Vagina (tissue), 2 donors: ENCODE results near the gene LIG1. TPM values are rescaled to one million over a fixed set of nuclear protein-coding genes. Genes with fewer than 3 reads are reported as not detected.
"Not testable (repeated sequence)": the region's sequence is repeated elsewhere in the genome, so short reads cannot be mapped to it uniquely, and the experiment has no call there.

Source experiments
- DNase-seq, 2 donors: peaks; one replicate each; pipeline ENCODE4 v3.0.0-alpha.2; 2017; ENCODE audit errors: extremely low spot score in 2 of 2
- H3K27ac ChIP-seq: fragments of 200-600 bp; sonication (generic); one replicate; pipeline ENCODE4 v1.5.1; 2019
- H3K27me3 ChIP-seq: fragments of 200-600 bp; sonication (generic); one replicate; pipeline ENCODE4 v1.5.1; 2019
- H3K36me3 ChIP-seq, 2 donors: fragments of 200-600 bp; sonication (generic); one replicate each; pipeline ENCODE4 v1.5.1; 2017 to 2019
- H3K4me1 ChIP-seq: fragments of 200-600 bp; sonication (generic); one replicate; pipeline ENCODE4 v1.5.1; 2019
- H3K4me3 ChIP-seq, 2 donors: fragments of 200-600 bp; sonication (generic); 1 replicate in 1 of 2; 2 replicates in 1 of 2; pipeline ENCODE4 v1.5.1; 2016 to 2019
- H3K9me3 ChIP-seq: fragments of 200-600 bp; sonication (generic); one replicate; pipeline ENCODE4 v1.5.1; 2019
- POLR2A ChIP-seq, 2 donors: fragments of 450-650 bp; IDR thresholded peaks; one replicate each; pipeline ENCODE4 v1.6.1; 2017; ENCODE audit warnings: antibody characterized with exemption in 2 of 2, mild to moderate bottlenecking in 2 of 2, moderate library complexity in 2 of 2
- POLR2AphosphoS5 ChIP-seq, 2 donors: sonication (generic); formaldehyde crosslinking; IDR thresholded peaks; one replicate each; pipeline ENCODE4 v1.9.0; 2017; ENCODE audit warnings: antibody characterized with exemption in 2 of 2, mild to moderate bottlenecking in 2 of 2, low read depth in 1 of 2; ENCODE audit not compliant: insufficient read depth in 1 of 2
- intact Hi-C: fragments of 100-400 bp; cut with DNase I; formaldehyde crosslinking; loops from one replicate; pipeline ENCODE4 v1.15.1; 2023
- total RNA-seq: library from RNA; depleted of rRNA; stranded (reverse); fragments of >200 nt; gene quantifications from one replicate; pipeline ENCODE4 v1.2.3, GENCODE V29; 2016
- TF ChIP-seq, protein P1 (sequence below), 3 experiments: fragments of 450-650 bp in 2 of 3; fragments of 200-600 bp in 1 of 3; sonication (generic) in 1 of 3; IDR thresholded peaks; one replicate each; pipeline ENCODE4 v1.5.1; 2017 to 2019; ENCODE audit warnings: antibody characterized with exemption in 3 of 3, mild to moderate bottlenecking in 2 of 3, moderate library complexity in 2 of 3

The LIG1 gene
- total RNA-seq, 1 donor from 2014 or later: 10.8 TPM

DNA sequence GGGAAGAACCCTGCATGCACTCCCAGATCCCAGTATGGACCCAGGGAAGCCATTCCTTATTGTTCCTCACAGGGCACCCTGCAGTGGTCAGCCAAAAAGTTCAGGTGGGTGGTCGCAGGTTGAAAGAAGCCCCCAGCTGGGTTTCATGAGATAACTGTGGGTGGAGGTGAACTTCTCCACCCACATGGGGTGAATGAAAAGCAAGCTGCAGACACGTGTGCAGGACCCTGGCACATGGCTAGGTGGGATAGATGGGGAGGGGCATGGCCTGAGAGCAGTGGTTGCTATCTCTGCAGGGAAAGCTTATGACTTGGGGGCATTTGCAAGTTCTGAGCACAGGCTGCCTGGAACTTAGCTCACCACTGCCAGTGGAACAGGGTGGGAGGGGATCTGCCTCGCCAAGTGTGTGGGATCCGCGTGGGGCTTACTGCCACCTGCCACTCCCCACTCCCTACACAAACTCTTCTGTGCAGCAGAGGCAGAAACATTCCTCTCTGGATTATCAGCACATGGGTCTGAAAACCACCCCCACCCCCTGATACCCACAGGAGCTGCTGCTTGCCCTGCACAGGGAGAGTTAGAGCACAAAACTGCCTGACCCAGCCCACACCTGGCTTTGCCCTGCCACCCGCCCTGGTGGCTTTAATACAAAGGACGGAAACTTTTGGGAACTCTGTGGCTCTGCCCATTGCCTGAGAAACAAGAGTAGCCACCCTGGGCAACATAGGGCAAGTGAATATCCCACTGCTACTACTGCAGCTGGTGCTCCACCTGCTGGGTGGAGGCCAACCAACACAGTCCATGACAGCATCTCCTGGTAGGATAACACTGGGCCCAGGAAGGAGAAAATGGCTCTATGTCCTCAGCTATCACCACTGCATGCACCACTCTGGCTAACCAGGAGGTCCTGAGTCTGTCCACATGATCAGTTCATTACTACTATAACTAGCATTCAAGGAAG, 84.0 kb downstream of the LIG1 start:
- peaks cover 3% of the 10 kb centered on the region for H3K4me1 ChIP-seq
- no peaks in the 10 kb centered on the region for H3K36me3 ChIP-seq
- peaks cover 3% of the 10 kb centered on the region for H3K9me3 ChIP-seq
- intact Hi-C loops: no loop called here
- no peak for DNase-seq
- H3K27ac ChIP-seq: no peak overlapping the region
- no peaks in the 10 kb centered on the region for H3K27me3 ChIP-seq
- no peak overlapping the region for H3K4me3 ChIP-seq
- TF ChIP-seq POLR2A (IDR thresholded peaks at IDR 0.05) (no peak), POLR2AphosphoS5 (IDR thresholded peaks at IDR 0.05; ENCODE audit: insufficient read depth in 1 of 2, low read depth in 1 of 2) (no peak)
- TF ChIP-seq, protein P1, sequence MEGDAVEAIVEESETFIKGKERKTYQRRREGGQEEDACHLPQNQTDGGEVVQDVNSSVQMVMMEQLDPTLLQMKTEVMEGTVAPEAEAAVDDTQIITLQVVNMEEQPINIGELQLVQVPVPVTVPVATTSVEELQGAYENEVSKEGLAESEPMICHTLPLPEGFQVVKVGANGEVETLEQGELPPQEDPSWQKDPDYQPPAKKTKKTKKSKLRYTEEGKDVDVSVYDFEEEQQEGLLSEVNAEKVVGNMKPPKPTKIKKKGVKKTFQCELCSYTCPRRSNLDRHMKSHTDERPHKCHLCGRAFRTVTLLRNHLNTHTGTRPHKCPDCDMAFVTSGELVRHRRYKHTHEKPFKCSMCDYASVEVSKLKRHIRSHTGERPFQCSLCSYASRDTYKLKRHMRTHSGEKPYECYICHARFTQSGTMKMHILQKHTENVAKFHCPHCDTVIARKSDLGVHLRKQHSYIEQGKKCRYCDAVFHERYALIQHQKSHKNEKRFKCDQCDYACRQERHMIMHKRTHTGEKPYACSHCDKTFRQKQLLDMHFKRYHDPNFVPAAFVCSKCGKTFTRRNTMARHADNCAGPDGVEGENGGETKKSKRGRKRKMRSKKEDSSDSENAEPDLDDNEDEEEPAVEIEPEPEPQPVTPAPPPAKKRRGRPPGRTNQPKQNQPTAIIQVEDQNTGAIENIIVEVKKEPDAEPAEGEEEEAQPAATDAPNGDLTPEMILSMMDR (IDR thresholded peaks at IDR 0.05): no peak

GRCh38 chr19:48085076-48085475, 85.1 kb downstream of the LIG1 start:
- Histone ChIP-seq H3K4me1 (no peaks in the 10 kb centered on the region), H3K9me3 (no peaks in the 10 kb centered on the region), H3K36me3 (no peaks in the 10 kb centered on the region), H3K27ac (no peak overlapping the region), H3K4me3 (no peak overlapping the region), H3K27me3 (no peaks in the 10 kb centered on the region)
- no peak for TF ChIP-seq POLR2AphosphoS5 (IDR thresholded peaks at IDR 0.05; ENCODE audit: insufficient read depth in 1 of 2, low read depth in 1 of 2)
- TF ChIP-seq POLR2A (IDR thresholded peaks at IDR 0.05): no peak
- TF ChIP-seq, protein P1 (IDR thresholded peaks at IDR 0.05): no peak
- no peak for DNase-seq
- intact Hi-C loops: no loop called here

DNA sequence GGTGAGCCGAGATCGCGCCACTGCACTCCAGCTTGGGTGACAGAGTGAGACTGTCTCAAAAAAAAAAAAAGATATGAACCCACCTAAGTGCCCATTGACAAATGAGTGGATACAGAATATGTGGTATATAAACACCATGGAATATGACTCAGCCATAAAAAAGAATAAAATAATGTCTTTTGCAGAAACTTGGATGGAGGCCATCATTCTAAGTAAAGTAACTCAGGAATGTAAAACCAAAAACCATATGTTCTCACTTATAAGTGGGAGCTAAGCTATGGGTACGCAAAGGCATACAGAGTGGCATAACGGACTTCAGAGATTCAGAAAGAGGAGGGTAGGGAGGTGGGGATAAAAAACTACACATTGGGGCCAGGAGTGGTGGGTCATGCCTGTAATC, 89.0 kb downstream of the LIG1 start:
- TF ChIP-seq, protein P1 (IDR thresholded peaks at IDR 0.05): no peak
- TF ChIP-seq POLR2AphosphoS5 (IDR thresholded peaks at IDR 0.05; ENCODE audit: insufficient read depth in 1 of 2, low read depth in 1 of 2): no peak
- no peak for TF ChIP-seq POLR2A (IDR thresholded peaks at IDR 0.05)
- Histone ChIP-seq H3K36me3 (peaks cover 0 to 4% of the 10 kb centered on the region in 2 donors), H3K27ac (no peak overlapping the region), H3K4me1 (no peaks in the 10 kb centered on the region), H3K4me3 (no peak overlapping the region), H3K27me3 (no peaks in the 10 kb centered on the region), H3K9me3 (no peaks in the 10 kb centered on the region)
- no peak for DNase-seq
- intact Hi-C loops: no loop called here

DNA sequence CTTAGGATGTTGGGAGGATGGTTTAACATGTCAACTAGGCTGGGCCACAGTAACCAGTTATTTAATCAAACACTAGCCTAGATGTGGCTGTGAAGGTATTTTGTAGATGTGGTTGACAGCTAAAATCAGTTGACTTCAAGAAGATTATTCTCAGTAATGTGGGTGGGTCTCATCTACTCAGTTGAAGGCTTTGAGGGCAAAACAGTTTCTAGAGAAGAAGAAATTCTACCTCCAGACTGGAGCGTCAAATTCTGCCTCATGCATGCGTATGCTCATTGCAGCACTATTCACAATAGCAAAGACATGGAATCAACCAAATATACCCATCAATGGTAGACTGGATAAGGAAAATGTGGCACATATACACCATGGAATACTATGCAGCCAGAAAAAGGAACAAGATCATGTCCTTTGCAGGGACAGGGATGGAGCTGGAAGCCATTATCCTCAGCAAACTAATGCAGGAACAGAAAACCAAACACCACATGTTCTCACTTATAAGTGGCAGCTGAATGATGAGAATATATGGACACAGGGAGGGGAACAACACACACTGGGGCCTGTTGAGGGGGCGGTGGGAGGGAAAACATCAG, 99.9 kb downstream of the LIG1 start:
- H3K36me3 ChIP-seq, H3K27ac ChIP-seq, intact Hi-C loops, H3K27me3 ChIP-seq, H3K4me1 ChIP-seq, DNase-seq, H3K9me3 ChIP-seq, H3K4me3 ChIP-seq: not testable (repeated sequence)

DNA sequence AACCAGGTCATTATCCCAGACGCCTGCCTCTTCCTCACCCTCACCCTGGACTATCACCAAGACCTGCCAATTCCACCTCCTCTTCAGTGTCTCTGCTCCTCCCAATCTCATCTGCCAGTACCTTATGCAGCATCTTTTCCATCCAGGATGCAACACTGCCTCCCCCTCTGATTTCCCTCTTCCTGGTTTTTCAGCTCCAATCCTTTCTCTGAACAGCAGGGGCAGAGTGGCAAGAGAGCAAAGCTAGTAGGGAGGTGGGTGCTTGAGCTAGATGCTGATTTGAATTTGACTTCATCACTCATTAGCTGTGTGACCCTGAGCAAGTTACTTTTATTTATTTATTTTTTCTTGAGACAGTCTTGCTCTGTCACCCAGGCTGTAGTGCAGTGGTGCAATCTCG, 100.7 kb downstream of the LIG1 start:
- no peaks in the 10 kb centered on the region for H3K9me3 ChIP-seq
- no peak overlapping the region for H3K4me3 ChIP-seq
- intact Hi-C loops: no loop called here
- no peaks in the 10 kb centered on the region for H3K36me3 ChIP-seq
- no peaks in the 10 kb centered on the region for H3K4me1 ChIP-seq
- no peaks in the 10 kb centered on the region for H3K27me3 ChIP-seq
- TF ChIP-seq POLR2AphosphoS5 (IDR thresholded peaks at IDR 0.05; ENCODE audit: insufficient read depth in 1 of 2, low read depth in 1 of 2) (no peak), POLR2A (IDR thresholded peaks at IDR 0.05) (no peak)
- TF ChIP-seq, protein P1 (IDR thresholded peaks at IDR 0.05): no peak
- DNase-seq: no peak
- H3K27ac ChIP-seq: no peak overlapping the region

Other genes starting within 250 kb of the LIG1 start
- not detected for gene BSPH1, start 178.2 kb downstream of the LIG1 start, total RNA-seq
- not detected for gene ELSPBP1, start 175.7 kb downstream of the LIG1 start, total RNA-seq
- gene CABP5, start 126.3 kb downstream of the LIG1 start, total RNA-seq: not detected
- gene PLA2G4C, start 59.5 kb downstream of the LIG1 start, total RNA-seq: 7.1 TPM
- gene ZSWIM9, start 336 bp upstream of the LIG1 start, total RNA-seq: 5.4 TPM
- 31.9 TPM for gene CARD8, start 85.6 kb upstream of the LIG1 start, total RNA-seq
- not detected for gene ZNF114, start 99.7 kb upstream of the LIG1 start, total RNA-seq
- 55.2 TPM for gene EMP3, start 155.2 kb upstream of the LIG1 start, total RNA-seq
- gene TMEM143, start 193.6 kb upstream of the LIG1 start, total RNA-seq: 3.2 TPM
- gene SYNGR4, start 194.0 kb upstream of the LIG1 start, total RNA-seq: not detected
- 90.8 TPM for gene KDELR1, start 221.2 kb upstream of the LIG1 start, total RNA-seq
- not detected for gene GRIN2D, start 223.3 kb upstream of the LIG1 start, total RNA-seq